ENCODE results near the gene PIP4K2A. TPM values are rescaled to one million over a fixed set of nuclear protein-coding genes. Genes with fewer than 3 reads are reported as not detected.
"Not testable (repeated sequence)": the region's sequence is repeated elsewhere in the genome, so short reads cannot be mapped to it uniquely, and the experiment has no call there.

The PIP4K2A gene
- total and polyA plus RNA-seq, 2 experiments from 2014 or later, result 39.9 to 40.1 TPM

GRCh38 chr10:22500656-22501340 is 213.6 kb downstream of the PIP4K2A start:
- Histone ChIP-seq H3K4me3 (no peak overlapping the region), H2AFZ (no peak overlapping the region), H4K20me1 (replicated peaks; ENCODE audit: insufficient read depth) (no peaks in the 10 kb centered on the region), H3K27me3 (ENCODE audit: insufficient read depth) (no peaks in the 10 kb centered on the region), H3F3A (replicated peaks; ENCODE audit: low read depth) (no peaks in the 10 kb centered on the region), H3K4me1 (ENCODE audit: insufficient read depth) (no peaks in the 10 kb centered on the region), H3K36me3 (ENCODE audit: insufficient read depth) (no peaks in the 10 kb centered on the region), H3K9me2 (ENCODE audit: insufficient read depth) (no peaks in the 10 kb centered on the region), H3K27ac (ENCODE audit: low read depth) (no peak overlapping the region), H3K79me2 (replicated peaks; ENCODE audit: insufficient read depth) (no peaks in the 10 kb centered on the region), H3K4me2 (no peak overlapping the region)
- Mint-ChIP-seq H3K9me3 (no peaks in the 10 kb centered on the region), H3K27ac (no peak overlapping the region), H3K4me1 (no peaks in the 10 kb centered on the region), H3K36me3 (ENCODE audit: low read depth) (no peaks in the 10 kb centered on the region), H3K27me3 (ENCODE audit: insufficient read depth, low read depth, poor library complexity) (peaks cover 5% of the 10 kb centered on the region), H3K4me3 (no peak overlapping the region)
- ATAC-seq (no peak), DNase-seq (ENCODE audit: low spot score) (no peak)
- TF ChIP-seq ZNF114 (CRISPR knock-in tag; IDR thresholded peaks at IDR 0.05), result no peak
- no peak for TF ChIP-seq STAT1 (IDR thresholded peaks at IDR 0.05; ENCODE audit: unreplicated experiment)
- TF ChIP-seq CREB1 (CRISPR knock-in tag; IDR thresholded peaks at IDR 0.05; ENCODE audit: low read depth), result no peak
- no peak for TF ChIP-seq EZH2 (IDR thresholded peaks at IDR 0.05; ENCODE audit: low read depth, unreplicated experiment)

DNA sequence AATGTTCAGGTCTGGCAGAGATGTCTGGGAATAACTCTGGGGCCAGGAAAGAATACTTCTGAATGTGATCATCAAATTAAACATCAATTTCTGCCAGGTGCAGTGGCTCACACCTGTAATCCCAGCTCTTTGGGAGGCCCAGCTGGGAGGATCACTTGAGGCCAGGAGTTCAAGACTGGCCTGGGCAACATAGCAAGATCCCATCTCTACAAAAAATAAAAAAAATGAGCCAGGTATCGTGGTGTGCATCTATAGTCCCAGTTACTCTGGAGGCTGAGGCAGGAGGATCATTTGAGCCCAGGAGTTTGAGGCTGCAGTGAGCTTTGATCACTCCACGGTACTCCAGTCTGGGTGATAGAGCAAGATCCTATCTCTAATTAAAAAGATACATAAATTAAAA is 214.4 kb downstream of the PIP4K2A start:
- ATAC-seq; H3F3A ChIP-seq (replicated peaks; ENCODE audit: low read depth); H3K27ac Mint-ChIP-seq; H3K27me3 Mint-ChIP-seq (ENCODE audit: insufficient read depth, low read depth, poor library complexity); H3K79me2 ChIP-seq (replicated peaks; ENCODE audit: insufficient read depth); H3K9me2 ChIP-seq (ENCODE audit: insufficient read depth); H4K20me1 ChIP-seq (replicated peaks; ENCODE audit: insufficient read depth); H3K36me3 Mint-ChIP-seq (ENCODE audit: low read depth); H2AFZ ChIP-seq; H3K4me2 ChIP-seq; H3K4me3 Mint-ChIP-seq; DNase-seq (ENCODE audit: low spot score); H3K4me1 ChIP-seq (ENCODE audit: insufficient read depth); H3K9me3 Mint-ChIP-seq; H3K36me3 ChIP-seq (ENCODE audit: insufficient read depth); H3K27ac ChIP-seq (ENCODE audit: low read depth); H3K4me1 Mint-ChIP-seq; H3K27me3 ChIP-seq (ENCODE audit: insufficient read depth); H3K4me3 ChIP-seq: not testable (repeated sequence)

DNA sequence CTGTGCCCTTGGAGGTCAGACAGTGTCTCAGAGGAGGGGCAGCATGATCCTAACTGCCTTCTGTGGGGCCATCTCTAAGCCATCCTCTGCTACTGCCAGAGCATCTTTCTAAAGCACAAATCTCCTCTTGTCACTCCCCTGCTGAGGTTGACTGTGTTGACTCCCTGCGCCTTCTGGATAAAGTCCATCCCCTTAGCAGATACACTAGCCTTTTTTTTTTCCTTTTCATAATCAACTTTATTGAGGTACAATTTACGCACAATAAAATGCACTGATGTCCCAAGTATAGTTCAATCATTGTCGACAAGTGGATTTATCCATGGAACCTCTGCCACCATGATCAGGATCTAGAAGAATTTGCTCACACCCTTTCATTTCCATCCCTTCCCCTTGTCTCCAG is 219.0 kb downstream of the PIP4K2A start:
- H3K4me1 ChIP-seq (ENCODE audit: insufficient read depth), result no peaks in the 10 kb centered on the region

More for the DNA sequence above, 219.0 kb downstream of the PIP4K2A start:
- no peak for ATAC-seq
- no peaks in the 10 kb centered on the region for H3K27me3 ChIP-seq (ENCODE audit: insufficient read depth)
- no peaks in the 10 kb centered on the region for H3F3A ChIP-seq (replicated peaks; ENCODE audit: low read depth)
- H3K36me3 Mint-ChIP-seq (ENCODE audit: low read depth), result no peaks in the 10 kb centered on the region
- H3K4me2 ChIP-seq, result no peak overlapping the region
- DNase-seq (ENCODE audit: low spot score), result no peak
- H3K36me3 ChIP-seq (ENCODE audit: insufficient read depth), result no peaks in the 10 kb centered on the region
- no peaks in the 10 kb centered on the region for H3K9me3 Mint-ChIP-seq
- peaks cover 5% of the 10 kb centered on the region for H3K27me3 Mint-ChIP-seq (ENCODE audit: insufficient read depth, low read depth, poor library complexity)
- H2AFZ ChIP-seq, result no peak overlapping the region
- no peak overlapping the region for H3K4me3 Mint-ChIP-seq
- no peak overlapping the region for H3K27ac Mint-ChIP-seq
- no peak for TF ChIP-seq NANOG (IDR thresholded peaks at IDR 0.05; ENCODE audit: borderline replicate concordance)
- no peak for TF ChIP-seq CREB1 (CRISPR knock-in tag; IDR thresholded peaks at IDR 0.05; ENCODE audit: low read depth)
- TF ChIP-seq, protein P1, sequence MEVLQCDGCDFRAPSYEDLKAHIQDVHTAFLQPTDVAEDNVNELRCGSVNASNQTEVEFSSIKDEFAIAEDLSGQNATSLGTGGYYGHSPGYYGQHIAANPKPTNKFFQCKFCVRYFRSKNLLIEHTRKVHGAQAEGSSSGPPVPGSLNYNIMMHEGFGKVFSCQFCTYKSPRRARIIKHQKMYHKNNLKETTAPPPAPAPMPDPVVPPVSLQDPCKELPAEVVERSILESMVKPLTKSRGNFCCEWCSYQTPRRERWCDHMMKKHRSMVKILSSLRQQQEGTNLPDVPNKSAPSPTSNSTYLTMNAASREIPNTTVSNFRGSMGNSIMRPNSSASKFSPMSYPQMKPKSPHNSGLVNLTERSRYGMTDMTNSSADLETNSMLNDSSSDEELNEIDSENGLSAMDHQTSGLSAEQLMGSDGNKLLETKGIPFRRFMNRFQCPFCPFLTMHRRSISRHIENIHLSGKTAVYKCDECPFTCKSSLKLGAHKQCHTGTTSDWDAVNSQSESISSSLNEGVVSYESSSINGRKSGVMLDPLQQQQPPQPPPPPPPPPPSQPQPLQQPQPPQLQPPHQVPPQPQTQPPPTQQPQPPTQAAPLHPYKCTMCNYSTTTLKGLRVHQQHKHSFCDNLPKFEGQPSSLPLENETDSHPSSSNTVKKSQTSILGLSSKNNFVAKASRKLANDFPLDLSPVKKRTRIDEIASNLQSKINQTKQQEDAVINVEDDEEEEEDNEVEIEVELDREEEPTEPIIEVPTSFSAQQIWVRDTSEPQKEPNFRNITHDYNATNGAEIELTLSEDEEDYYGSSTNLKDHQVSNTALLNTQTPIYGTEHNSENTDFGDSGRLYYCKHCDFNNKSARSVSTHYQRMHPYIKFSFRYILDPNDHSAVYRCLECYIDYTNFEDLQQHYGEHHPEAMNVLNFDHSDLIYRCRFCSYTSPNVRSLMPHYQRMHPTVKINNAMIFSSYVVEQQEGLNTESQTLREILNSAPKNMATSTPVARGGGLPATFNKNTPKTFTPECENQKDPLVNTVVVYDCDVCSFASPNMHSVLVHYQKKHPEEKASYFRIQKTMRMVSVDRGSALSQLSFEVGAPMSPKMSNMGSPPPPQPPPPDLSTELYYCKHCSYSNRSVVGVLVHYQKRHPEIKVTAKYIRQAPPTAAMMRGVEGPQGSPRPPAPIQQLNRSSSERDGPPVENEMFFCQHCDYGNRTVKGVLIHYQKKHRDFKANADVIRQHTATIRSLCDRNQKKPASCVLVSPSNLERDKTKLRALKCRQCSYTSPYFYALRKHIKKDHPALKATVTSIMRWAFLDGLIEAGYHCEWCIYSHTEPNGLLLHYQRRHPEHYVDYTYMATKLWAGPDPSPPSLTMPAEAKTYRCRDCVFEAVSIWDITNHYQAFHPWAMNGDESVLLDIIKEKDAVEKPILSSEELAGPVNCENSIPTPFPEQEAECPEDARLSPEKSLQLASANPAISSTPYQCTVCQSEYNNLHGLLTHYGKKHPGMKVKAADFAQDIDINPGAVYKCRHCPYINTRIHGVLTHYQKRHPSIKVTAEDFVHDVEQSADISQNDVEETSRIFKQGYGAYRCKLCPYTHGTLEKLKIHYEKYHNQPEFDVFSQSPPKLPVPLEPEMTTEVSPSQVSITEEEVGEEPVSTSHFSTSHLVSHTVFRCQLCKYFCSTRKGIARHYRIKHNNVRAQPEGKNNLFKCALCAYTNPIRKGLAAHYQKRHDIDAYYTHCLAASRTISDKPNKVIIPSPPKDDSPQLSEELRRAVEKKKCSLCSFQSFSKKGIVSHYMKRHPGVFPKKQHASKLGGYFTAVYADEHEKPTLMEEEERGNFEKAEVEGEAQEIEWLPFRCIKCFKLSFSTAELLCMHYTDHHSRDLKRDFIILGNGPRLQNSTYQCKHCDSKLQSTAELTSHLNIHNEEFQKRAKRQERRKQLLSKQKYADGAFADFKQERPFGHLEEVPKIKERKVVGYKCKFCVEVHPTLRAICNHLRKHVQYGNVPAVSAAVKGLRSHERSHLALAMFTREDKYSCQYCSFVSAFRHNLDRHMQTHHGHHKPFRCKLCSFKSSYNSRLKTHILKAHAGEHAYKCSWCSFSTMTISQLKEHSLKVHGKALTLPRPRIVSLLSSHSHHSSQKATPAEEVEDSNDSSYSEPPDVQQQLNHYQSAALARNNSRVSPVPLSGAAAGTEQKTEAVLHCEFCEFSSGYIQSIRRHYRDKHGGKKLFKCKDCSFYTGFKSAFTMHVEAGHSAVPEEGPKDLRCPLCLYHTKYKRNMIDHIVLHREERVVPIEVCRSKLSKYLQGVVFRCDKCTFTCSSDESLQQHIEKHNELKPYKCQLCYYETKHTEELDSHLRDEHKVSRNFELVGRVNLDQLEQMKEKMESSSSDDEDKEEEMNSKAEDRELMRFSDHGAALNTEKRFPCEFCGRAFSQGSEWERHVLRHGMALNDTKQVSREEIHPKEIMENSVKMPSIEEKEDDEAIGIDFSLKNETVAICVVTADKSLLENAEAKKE (CRISPR knock-in tag; IDR thresholded peaks at IDR 0.05), result no peak
- TF ChIP-seq POLR2AphosphoS5 (IDR thresholded peaks at IDR 0.05; ENCODE audit: low read depth), result no peak
- TF ChIP-seq, protein P2, sequence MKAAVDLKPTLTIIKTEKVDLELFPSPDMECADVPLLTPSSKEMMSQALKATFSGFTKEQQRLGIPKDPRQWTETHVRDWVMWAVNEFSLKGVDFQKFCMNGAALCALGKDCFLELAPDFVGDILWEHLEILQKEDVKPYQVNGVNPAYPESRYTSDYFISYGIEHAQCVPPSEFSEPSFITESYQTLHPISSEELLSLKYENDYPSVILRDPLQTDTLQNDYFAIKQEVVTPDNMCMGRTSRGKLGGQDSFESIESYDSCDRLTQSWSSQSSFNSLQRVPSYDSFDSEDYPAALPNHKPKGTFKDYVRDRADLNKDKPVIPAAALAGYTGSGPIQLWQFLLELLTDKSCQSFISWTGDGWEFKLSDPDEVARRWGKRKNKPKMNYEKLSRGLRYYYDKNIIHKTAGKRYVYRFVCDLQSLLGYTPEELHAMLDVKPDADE (IDR thresholded peaks at IDR 0.05), result no peak
- TF ChIP-seq ZNF331 (CRISPR knock-in tag; IDR thresholded peaks at IDR 0.05; ENCODE audit: low read depth), result no peak
- TF ChIP-seq STAT1 (IDR thresholded peaks at IDR 0.05; ENCODE audit: unreplicated experiment), result no peak
- H3K4me3 ChIP-seq, result no peak overlapping the region
- H3K4me1 Mint-ChIP-seq, result no peaks in the 10 kb centered on the region
- no peaks in the 10 kb centered on the region for H4K20me1 ChIP-seq (replicated peaks; ENCODE audit: insufficient read depth)
- H3K79me2 ChIP-seq (replicated peaks; ENCODE audit: insufficient read depth), result no peaks in the 10 kb centered on the region
- H3K9me2 ChIP-seq (ENCODE audit: insufficient read depth), result 0 out of 2 replicates have a peak, but pooled peaks cover 4% of the 10 kb centered on the region
- no peak overlapping the region for H3K27ac ChIP-seq (ENCODE audit: low read depth)
